Neural cell (in vitro differentiated cells): ENCODE results near the gene FASTK. TPM values are rescaled to one million over a fixed set of nuclear protein-coding genes. Genes with fewer than 3 reads are reported as not detected.

ENCODE experiments used
- polyA plus RNA-seq: library from polyadenylated mRNA; depleted of rRNA; stranded (reverse); fragments of >200 nt; gene quantifications from 2 replicates; pipeline ENCODE4 v1.2.3, GENCODE V29; 2014

The FASTK gene
- polyA plus RNA-seq, 1 donor from 2014 or later = 147 TPM

Other genes with a start within 250 kb of the FASTK start
- gene AOC1, start 228.3 kb downstream of the FASTK start, polyA plus RNA-seq = not detected in 2 replicates
- 24.4 and 35.5 TPM in 2 replicates for gene KCNH2, start 102.5 kb downstream of the FASTK start, polyA plus RNA-seq
- gene NOS3, start 89.8 kb downstream of the FASTK start, polyA plus RNA-seq = not detected in 2 replicates
- gene ATG9B, start 56.3 kb downstream of the FASTK start, polyA plus RNA-seq = 1.2 and 1.4 TPM in 2 replicates
- 34.4 and 40.5 TPM in 2 replicates for gene ABCB8, start 52.4 kb downstream of the FASTK start, polyA plus RNA-seq
- gene ASIC3, start 32.3 kb downstream of the FASTK start, polyA plus RNA-seq = 3.3 and 4.4 TPM in 2 replicates
- 82.2 and 88.3 TPM in 2 replicates for gene CDK5, start 22.9 kb downstream of the FASTK start, polyA plus RNA-seq
- 2.4 and 4.8 TPM in 2 replicates for gene SLC4A2, start 21.2 kb downstream of the FASTK start, polyA plus RNA-seq
- gene TMUB1, start 2.7 kb upstream of the FASTK start, polyA plus RNA-seq = 35.2 and 43.9 TPM in 2 replicates
- gene AGAP3, start 5.7 kb upstream of the FASTK start, polyA plus RNA-seq = 92.9 and 117 TPM in 2 replicates
- not detected in 2 replicates for gene GBX1, start 86.9 kb upstream of the FASTK start, polyA plus RNA-seq
- gene ASB10, start 106.4 kb upstream of the FASTK start, polyA plus RNA-seq = not detected in 2 replicates
- gene H2BK1, start 129.7 kb upstream of the FASTK start, polyA plus RNA-seq = not detected in 2 replicates
- 32.7 and 45.8 TPM in 2 replicates for gene ABCF2, start 146.4 kb upstream of the FASTK start, polyA plus RNA-seq
- 22.1 and 22.5 TPM in 2 replicates for gene CHPF2, start 151.7 kb upstream of the FASTK start, polyA plus RNA-seq
- gene SMARCD3, start 167.9 kb upstream of the FASTK start, polyA plus RNA-seq = 199 and 216 TPM in 2 replicates